ENCODE results near the gene LTBP3.

DNA sequence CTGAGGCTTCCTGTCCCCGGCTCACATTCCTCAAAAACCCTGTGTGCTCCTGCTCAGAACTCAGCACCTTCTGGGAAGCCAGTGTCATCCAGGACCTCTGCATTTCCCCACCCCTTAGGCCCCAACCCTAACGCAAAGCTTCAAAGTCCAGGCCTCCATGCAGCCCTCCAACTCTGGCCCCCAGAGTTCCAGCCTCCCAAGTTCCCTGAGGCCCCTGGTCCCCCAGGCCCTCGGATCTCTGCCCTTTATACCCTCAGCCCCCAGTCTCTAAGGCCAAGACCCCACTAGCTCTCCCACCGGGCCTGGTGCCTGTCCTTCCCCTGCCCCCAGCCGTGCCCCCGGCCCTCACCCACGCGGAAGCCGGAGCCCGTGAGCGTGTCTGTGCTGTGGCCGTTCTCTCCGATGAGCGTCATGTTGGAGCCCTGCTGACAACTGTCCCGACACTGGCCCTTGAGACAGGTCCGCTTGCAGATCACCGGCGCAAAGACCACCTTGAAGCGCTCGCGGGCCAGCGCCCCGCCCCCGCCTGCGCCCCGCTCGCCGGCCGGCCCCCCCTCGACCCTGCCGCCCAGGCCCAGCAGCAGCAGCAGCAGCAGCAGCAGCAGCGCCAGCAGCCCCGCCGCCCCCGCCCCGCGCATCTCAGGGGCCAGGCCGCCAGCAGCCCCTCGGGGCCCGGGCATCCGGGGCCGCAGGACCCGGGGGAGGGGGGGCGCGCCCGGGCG, 718 bp downstream of the LTBP3 start:
- TF ChIP-seq, protein P1, sequence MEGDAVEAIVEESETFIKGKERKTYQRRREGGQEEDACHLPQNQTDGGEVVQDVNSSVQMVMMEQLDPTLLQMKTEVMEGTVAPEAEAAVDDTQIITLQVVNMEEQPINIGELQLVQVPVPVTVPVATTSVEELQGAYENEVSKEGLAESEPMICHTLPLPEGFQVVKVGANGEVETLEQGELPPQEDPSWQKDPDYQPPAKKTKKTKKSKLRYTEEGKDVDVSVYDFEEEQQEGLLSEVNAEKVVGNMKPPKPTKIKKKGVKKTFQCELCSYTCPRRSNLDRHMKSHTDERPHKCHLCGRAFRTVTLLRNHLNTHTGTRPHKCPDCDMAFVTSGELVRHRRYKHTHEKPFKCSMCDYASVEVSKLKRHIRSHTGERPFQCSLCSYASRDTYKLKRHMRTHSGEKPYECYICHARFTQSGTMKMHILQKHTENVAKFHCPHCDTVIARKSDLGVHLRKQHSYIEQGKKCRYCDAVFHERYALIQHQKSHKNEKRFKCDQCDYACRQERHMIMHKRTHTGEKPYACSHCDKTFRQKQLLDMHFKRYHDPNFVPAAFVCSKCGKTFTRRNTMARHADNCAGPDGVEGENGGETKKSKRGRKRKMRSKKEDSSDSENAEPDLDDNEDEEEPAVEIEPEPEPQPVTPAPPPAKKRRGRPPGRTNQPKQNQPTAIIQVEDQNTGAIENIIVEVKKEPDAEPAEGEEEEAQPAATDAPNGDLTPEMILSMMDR (IDR thresholded peaks at IDR 0.05; ENCODE audit: low read depth, low read length, poor library complexity, severe bottlenecking) = no peak
- no peak for TF ChIP-seq EZH2phosphoT487 (IDR thresholded peaks at IDR 0.05; ENCODE audit: borderline replicate concordance, low read length)

Data from DOHH2 (cell line).